GM19239 (cell line): ENCODE results near the gene TNRC6C.
"Not testable (repeated sequence)": the region's sequence is repeated elsewhere in the genome, so short reads cannot be mapped to it uniquely, and the experiment has no call there.

Experiments used
- DNase-seq: peaks from one replicate; pipeline ENCODE4 v3.0.0; 2011; ENCODE audit warnings: low spot score; ENCODE audit not compliant: insufficient read length
- FAIRE-seq: peaks from 2 replicates; lab custom pipeline; 2011; peaks lifted over from hg19 to GRCh38; lab: Jason Lieb, UNC

Gene TNRC6C

GRCh38 chr17:77930780-77931768 is 27.4 kb upstream of the TNRC6C start:
- FAIRE-seq = no peak
- DNase-seq = no peak

DNA sequence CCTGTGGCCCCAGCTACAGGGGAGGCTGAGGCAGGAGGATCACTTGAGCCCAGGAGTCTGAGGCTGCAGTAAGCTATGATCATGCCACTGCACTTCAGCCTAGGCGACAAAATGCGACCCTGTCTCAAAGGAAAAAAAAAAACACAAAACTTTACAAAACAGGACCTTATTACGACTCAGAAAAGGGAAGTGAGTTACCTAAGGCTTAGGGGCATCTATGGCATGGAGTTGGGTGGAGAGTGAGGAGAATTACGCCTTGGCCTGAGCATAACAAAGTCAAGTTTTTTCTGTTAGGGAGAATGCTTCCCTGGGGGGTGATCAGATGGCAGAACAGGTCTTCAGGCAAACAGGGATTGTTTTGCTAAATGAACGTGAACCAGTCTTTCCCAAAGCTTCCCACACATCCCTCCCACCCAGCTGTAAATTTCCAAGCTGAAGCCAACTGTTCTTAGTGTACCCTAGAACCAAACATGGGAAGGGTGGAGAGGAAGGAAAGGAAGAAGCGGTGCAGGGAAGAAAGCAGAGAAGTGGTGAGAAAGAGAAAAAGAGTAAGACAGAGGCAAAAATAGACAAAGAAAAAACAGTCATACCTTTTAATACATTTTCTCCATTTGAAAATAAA is 24.6 kb upstream of the TNRC6C start:
- DNase-seq (no peak), FAIRE-seq (no peak)

GRCh38 chr17:77935121-77935571 is 23.4 kb upstream of the TNRC6C start:
- FAIRE-seq (no peak), DNase-seq (no peak)

- FAIRE-seq, DNase-seq: not testable (repeated sequence)
Measured at GRCh38 chr17:77935744-77936143, 22.8 kb upstream of the TNRC6C start.

GRCh38 chr17:77936881-77937280 is 21.6 kb upstream of the TNRC6C start:
- FAIRE-seq = no peak
- no peak for DNase-seq

DNA sequence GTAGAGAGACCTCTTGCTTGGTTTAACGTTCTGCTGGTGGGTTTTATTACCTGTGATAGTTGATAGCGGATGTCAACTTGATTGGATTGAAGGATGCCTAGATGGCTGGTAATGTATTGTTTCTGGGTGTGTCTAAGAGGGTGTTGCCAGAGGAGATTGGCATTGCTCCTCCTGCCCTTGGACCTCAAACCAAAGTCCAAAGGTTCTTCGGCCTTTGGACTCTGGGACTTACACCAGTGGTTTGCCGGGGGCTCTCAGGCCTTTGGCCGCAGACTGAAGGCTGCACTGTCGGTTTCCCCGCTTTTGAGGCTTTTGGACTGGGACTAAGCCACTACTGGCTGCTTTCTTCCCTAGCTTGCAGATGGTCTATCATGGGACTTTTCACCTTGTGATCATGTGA is 17.5 kb upstream of the TNRC6C start:
- FAIRE-seq (no peak), DNase-seq (no peak)

DNA sequence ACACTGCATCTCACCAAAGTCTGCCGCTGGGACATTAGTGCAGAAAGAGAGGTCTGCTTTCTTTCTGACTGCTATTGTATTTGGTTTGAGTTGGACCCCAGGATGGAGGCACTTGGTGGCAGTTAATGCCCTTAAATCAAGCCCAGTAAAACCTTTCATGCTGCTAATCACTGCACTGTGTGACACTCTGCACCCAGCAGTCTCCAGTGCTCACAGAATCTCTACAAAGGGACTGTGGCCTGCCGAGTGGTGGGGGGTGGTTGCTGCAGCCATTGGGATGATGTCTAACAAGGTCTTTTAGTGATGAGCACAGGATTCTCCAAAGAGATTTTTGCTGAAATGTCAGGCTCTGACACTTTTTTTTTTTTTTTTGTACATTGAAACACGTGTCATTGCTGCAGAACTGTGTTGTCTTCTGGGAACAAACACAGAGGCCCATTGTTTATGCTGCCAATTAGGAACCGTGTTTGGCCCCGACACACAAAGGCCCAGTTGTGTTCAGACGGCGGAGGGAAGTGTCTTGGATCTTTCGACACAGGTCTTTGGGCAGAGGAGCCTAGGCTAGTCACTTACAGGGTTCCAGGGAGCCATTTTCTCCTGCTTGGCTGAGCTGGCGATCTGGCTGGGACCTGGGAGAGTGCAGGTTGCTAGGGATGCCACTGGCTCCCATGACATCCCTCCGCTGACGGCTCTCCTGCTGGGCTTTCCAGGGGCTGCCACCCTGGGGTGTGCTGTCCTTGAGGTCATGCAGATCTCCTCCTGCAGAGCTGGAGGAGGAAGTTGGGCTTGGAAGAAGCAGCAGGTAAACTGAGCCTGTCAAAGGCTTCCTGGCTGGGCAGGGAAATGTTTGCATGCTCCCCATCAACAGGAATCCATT is 16.2 kb upstream of the TNRC6C start:
- FAIRE-seq = no peak
- no peak for DNase-seq

DNA sequence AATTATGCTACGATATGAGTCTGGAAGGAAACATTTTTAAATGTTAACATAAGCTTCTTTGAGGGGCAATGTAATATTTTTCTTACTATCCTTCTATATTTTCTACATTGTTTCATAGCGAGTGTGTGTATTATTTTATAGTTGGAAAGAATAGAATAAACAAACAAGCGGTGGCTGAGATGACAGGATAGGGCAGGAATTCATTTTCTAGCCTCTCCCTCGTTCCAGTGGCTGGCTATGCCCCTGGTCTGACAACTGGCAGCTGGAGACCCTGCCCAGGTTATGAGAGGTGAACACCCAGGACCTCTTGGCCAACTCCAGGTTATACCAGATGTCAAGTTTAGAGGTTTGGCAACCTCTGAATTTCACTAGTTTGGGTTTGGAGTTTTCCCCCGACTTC is 14.5 kb upstream of the TNRC6C start:
- no peak for DNase-seq
- FAIRE-seq = no peak

- FAIRE-seq = no peak
- DNase-seq = no peak
Measured at GRCh38 chr17:77944390-77945222, 13.9 kb upstream of the TNRC6C start.

- no peak for FAIRE-seq
- DNase-seq = no peak
Measured at GRCh38 chr17:77946900-77947645, 11.4 kb upstream of the TNRC6C start.

- DNase-seq (no peak), FAIRE-seq (no peak)
Measured at GRCh38 chr17:77948690-77949114, 9.8 kb upstream of the TNRC6C start.

- DNase-seq (no peak), FAIRE-seq (no peak)
Measured at GRCh38 chr17:77951123-77951522, 7.4 kb upstream of the TNRC6C start.

GRCh38 chr17:77952368-77952767 is 6.1 kb upstream of the TNRC6C start:
- no peak for FAIRE-seq

GRCh38 chr17:77957235-77957856 is 1.2 kb upstream of the TNRC6C start:
- peak; percentile 68 for FAIRE-seq

More at GRCh38 chr17:77952368-77952767, 6.1 kb upstream of the TNRC6C start:
- DNase-seq = no peak

DNA sequence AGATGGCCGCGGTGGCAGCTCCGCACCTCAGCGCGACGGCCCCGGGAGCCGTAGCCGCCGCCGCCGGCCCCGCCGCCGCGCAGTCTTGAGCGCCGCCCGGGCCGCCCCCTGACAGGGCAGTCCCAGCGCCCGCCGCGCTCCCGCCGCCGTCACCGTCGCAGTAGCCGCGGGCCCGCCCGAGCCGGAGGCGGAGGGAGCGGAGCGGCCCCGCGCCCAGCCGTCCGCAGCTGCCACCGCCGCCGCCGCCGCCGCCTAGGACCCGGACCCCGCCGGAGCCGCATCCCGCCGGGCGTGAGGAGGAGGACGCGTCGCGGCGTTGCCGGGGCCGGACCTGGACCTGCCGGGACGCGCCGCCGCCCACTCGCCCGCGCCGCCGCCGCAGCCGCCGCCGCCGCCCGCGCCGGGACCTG is 218 bp downstream of the TNRC6C start:
- DNase-seq (no peak), FAIRE-seq (no peak)

More at GRCh38 chr17:77957235-77957856, 1.2 kb upstream of the TNRC6C start:
- no peak for DNase-seq

GRCh38 chr17:77959126-77959925 is 823 bp downstream of the TNRC6C start:
- FAIRE-seq = no peak
- peak; percentile 18 for DNase-seq

GRCh38 chr17:77959926-77960521 is 1.5 kb downstream of the TNRC6C start:
- FAIRE-seq = no peak
- DNase-seq = no peak
